Raji (cell line): Measurements from ENCODE around the gene CFAP210.

ENCODE experiments used
- POLR2A ChIP-seq: IDR thresholded peaks from 2 replicates; pipeline ENCODE4 v1.6.1; 2011; ENCODE audit warnings: low read depth, low read length, control low read depth; ENCODE audit not compliant: insufficient read depth

Gene CFAP210, protein sequence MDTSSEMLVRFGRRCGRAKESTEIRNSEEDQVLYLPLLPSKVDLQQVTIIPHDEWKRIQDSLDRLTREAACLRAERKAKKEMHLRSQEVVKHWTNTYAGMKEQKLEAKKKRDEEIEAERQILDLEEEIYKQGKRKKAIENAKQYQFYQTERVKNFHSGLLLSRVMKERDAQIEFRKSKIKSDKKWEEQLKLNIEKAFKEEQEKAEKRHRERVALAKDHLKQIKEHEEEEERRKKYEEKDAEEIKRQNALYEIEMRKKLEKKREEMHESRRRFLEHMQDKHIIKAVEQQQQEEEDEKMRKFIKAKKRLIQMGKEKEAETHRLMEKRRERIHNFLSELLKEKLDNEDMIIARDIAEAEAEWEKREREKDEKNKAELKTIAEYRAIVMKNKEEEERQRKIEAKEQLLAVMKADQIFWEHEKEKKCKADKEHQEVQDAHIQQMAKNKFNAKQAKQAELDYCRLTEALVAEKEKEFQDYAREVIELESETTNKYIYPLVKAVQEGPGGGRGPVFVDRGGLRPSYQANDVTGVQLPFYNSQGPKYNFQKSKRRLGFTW

DNA sequence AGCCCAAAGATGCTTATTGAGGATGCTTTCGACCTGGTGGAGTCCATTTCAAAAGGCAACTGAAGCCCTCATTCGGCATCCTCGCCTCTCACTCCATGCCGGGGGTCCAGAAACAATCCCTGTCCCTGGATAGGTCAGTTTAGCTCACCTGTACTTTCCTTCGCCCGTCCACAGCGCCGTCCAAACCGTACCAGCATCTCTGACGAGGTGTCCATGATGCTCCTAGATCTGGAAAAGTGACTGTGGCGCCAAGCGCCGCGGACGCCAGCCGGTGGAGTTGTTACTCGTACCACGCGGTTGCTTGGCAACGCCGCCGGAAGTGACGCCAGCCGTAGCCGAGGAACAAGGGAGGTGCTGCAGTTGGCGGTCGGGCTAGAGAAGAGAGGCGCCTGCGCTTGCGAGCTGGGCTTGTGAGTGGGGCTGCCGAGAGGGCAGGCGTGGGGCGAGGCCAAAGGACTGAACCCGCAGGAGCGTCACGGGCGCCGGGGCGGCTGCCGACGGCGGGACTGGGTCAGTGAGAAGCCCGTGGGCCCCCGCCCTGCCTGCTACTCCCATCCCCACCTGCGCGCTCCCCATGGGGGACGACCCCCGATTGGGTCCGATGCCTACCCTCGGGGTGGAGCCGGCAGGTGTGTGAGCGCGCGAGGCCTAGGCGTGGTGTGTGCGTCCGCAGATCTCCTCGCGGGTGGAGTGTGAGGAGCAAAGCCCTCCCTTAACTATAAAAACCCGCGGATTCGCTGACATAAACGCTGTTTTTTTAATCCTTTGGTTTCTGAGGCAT is at the start of gene CFAP210, which contains the start of gene PHOSPHO2:
Gene CFAP210, minus strand, starts transcription at position 293 of the 781 bp plus-strand sequence. Its CDS starts 78 bp downstream, at position 215.
Gene PHOSPHO2, plus strand, starts transcription at position 357 of the 781 bp plus-strand sequence. CDS start 6,503 bp downstream, outside the sequence.
- peak; percentile 96 for TF ChIP-seq POLR2A

DNA sequence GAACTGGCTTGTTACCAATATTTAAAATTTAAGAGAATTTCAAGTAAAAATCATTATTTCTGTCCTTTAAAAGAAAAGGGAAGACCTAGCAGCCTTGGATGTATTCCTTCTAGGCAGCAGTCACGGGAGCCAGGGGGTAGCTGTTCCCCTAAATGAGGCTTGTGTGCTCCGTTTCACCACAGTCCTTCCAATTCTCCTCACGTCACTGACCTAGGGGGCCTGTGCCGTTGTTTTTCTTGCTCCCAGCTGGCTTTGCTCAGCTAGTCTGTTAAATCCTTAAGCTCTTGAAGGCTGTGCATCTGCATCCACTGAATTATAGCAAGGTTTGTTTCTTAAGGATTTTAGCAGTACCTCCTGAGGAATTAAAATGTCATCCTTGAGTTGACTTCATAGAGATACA is 49.3 kb upstream of the CFAP210 start:
- no peak for TF ChIP-seq POLR2A

DNA sequence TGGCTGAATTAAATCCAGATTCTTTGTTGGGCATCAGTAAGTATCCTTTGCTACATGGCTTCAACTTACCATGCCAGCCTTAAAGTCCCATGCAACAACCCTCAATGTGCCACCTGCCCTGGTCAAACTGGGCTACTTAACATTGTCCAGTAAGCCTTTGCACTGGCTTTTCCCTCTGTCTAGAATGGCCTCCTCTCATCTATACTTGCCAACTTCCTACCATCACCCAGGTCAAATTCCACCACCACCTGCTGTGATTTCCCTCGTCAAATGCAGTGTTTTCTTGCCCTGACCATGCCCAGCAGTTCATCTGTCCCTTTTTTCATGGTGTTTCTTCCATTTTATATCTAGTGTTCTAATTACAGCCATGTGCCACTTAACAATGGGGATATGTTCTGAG is 45.1 kb upstream of the CFAP210 start:
- TF ChIP-seq POLR2A, result no peak

DNA sequence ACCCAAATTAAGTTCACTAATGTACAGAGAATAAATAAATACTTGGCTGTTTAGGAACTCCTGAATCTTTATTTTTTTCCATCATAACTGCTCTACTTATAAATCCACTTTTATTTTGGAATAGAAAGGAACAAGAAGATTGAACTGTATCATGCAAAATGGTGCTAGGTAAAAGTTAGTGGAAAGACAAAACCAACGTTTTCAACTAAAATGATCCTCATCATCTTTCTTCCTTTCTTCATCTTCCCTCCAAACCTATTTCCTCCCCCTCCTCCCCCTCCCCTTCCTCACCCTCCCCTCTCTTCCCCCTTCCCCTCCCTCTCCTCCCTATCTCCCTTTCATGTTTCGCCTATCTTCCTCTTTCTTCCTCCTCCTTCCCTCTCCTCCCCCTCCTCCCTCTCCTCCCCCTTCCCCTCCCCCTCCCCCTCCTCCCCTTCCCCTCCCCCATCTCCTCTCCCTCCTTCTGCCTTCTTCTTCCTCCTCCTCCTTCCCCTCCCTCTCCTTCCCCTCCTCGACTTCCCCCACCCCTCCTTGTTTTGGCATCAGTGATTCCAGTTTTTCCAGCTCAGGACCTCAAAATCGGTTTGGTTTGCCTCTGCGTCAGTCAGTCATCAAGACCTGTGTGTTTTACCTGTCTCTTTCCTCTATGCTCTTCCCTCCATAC is 44.5 kb upstream of the CFAP210 start:
- TF ChIP-seq POLR2A, result no peak

DNA sequence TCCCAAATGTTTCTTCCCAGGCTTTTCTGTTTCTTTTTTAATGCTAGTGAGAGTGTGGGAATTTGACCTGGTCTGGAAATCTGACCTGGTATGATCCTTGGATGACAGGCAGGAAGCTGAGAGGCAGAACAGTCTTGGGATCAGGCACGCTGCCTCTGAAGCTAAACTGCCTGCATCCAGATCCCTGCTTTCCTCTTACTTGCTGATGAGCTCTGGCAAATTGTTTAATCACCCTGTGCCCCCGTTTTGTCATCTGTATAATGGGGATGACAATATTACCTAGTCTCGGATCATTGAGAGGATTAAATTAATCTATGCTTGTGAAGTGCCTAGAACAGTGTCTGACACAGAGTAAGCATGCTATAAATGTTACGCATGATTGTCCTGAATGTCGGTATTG is 42.7 kb upstream of the CFAP210 start:
- no peak for TF ChIP-seq POLR2A

DNA sequence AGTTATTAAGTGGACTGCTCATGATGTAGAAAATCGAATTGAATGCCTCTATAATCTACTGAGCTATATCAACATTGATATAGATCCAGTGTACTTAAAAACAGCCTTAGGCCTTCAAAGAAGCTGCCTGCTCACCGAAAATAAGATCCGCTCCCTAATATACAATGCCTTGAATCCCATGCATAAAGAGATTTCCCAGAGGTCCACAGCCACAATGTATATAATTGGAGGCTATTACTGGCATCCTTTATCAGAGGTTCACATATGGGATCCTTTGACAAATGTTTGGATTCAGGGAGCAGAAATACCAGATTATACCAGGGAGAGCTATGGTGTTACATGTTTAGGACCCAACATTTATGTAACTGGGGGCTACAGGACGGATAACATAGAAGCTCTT is 41.4 kb upstream of the CFAP210 start:
- no peak for TF ChIP-seq POLR2A

DNA sequence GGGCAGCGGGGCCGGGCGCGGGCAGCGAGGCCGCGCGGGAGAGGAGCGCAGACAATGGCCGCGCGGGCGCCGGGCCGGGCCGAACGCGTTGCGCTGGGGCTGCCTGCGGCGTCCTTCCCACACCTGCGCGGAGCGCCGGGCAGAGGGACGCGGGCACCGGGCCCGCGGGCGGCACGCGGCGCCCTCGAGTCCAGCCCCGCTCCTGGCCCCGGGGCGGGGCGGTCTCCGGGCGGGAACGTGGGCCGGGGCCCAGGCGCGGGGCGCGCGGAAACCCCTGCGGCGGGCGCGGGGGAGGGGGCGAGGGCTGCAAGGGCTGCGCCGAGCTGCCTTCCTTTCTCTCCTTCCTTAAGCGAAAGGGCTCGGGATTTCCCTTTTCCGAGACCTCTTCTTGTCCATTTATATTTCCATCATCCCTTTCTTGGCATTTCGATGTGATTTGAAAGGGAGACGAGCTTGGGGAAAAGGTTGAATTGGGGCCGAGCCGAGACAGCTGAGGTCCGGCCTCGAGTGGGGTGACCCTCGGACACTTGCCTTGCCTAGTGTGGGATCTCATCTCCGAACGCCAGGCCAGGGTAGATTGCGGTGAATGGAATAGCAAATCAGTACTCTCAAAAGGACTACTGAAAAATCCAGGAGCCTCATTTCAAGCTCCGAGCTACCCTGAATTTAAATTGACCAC is 40.1 kb upstream of the CFAP210 start:
- no peak for TF ChIP-seq POLR2A

DNA sequence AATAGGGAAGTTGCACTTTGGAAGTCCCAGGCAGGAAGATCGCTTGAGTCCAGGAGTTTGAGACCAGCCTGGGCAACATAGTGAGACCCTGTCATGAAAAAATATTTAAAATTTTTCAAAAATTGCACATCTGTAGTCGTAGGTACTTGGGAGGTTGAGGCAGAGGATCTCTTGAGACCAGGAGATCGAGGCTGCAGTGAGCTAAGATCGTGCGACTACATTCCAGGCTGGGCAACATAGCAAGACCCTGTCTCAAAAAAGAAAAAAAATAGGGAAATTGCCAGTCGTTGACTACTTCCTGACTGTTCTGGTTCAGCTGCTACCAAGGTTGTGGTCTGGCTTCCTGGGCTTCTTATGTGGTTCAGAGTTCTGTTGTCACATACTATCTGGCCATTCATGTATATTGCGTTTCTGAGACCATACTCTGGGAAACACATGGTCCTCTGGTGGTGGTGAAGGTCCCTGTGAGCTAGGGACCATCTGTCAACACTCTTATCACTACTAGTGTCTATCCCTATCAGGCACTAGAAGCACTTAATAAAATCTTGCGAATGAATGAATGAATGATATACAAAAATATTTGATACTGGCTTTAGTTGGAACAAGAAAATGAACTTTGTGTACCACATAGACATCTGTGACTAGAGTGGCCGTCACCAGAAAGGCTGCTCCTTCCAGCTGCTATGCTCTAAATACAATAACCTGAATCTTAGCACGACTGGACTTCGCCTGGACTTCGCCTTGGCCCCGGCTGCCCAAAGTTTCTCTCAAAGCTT is 38.6 kb upstream of the CFAP210 start:
- TF ChIP-seq POLR2A, result no peak

DNA sequence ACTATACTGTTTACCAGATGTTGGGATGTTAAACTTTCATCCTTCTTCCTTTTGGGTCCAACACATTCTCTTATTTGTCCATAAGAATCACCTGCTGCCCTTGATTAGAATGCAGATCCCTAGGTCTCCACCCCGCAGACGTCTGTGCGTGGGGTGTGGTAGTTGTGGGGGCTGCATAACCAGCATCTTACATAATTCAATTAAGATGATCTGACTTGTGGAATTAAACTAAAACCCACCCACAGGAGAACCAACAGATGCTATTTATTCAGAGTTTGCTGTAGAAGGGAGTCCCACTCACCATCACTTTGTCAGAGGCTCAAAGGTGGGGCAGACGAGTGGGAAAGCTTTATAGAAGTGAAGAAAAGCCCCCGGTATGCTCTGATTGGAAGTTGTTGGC is 37.9 kb upstream of the CFAP210 start:
- TF ChIP-seq POLR2A, result no peak

DNA sequence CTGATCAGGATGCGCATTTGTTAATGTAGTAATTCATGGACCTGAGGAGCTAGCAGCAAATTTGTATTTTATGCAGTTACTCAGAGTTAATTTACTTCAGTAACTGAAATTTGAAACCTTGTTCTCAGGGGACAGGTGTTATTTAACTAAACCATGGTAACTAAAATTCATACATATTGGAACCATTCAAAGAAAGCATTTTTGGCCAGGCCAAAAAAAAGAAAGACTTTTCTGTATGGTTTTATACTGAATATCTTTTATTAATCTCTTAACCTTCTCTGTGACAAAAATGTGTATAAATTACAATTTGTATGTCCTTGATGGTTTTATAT is 35.0 kb upstream of the CFAP210 start:
- no peak for TF ChIP-seq POLR2A

DNA sequence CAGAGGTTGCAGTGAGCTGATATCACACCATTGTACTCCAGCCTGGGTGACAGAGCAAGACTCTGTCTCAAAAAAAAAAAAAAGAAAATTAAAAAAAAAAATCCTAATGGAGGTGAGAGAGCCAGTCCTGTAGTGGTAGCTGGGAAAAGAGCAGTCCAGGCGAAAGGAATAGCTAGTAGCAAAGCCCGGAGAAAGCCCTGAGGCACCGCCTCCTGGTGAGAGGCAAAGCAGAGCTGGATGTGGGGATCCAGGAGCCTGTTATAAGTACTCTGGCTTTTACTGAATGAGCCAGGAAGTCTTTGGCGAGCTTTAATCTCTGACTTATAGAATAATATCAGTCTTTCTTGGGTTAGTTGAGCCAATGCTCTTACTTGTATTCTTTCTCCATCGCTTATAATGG is 32.9 kb upstream of the CFAP210 start:
- TF ChIP-seq POLR2A, result no peak

DNA sequence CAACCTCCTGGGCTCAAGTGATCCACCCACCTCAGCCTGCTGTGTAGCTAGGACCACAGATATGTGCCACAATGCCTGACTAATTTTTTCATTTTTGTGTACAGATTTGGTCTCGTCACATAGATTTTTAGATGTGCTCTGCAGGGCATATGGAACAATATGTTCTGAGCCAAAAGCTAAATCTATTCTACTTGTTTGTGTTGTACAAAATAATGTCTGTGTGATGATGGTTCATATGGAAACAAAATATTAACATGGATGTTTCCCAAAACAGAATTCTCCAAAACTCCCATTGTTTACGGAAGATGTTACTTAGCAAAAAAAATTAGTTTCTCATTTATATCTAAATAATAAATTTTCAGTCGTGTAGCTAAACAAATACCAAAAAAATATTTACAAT is 26.8 kb upstream of the CFAP210 start:
- no peak for TF ChIP-seq POLR2A

DNA sequence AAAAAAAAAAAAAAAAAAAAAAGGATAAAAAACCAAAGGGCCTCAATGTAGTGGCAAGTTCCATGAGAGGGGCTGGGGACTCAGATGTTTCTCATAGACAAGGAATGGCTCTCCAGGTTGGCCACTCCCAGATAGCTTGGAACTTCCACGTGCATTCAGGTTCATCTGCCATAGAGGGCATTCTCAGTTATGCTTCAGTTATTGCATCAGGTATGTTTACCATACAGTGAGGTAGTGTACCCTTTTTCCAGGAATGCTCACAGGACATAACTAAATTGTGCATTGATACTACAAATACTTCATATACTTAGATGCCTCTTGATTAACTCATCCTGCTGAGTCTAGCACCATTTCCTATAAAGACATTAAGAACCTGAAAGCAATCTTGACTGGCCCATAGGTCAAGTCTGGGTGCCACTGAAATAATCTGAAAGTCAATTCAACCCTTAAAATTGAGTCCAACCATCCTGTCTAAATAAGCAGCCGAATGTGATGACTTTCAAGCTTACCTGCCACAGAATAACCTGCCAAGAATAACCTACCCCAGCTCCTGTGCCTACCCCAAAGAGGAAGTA is 24.8 kb upstream of the CFAP210 start:
- no peak for TF ChIP-seq POLR2A

DNA sequence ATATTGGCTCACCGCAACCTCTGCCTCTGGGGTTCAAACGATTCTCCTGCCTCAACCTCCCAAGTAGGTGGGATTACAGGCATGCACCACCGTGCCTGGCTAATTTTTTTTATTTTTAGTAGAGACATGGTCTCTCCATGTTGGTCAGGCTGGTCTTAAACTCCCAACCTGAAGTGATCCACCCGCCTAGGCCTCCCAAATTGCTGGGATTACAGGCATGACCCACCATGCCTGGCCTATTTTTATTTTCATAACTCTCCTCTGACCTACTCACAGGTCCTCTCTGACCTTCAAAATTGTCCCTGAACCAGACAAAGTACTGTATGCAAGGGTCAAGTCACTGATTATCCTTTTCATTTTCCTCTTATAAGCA is 23.5 kb upstream of the CFAP210 start:
- no peak for TF ChIP-seq POLR2A
